Measurements from ENCODE around the gene RNF125.
A peak's percentile ranks its signal among the peaks of the same experiment; 100 is the strongest.
"Not testable (repeated sequence)": the region's sequence is repeated elsewhere in the genome, so short reads cannot be mapped to it uniquely, and the experiment has no call there.

RNF125 gene

GRCh38 chr18:32081881-32082280 is 63.3 kb downstream of the RNF125 start:
- Histone ChIP-seq H3K27me3 (ENCODE audit: low read depth, low read length) (no peaks in the 10 kb centered on the region), H3K4me1 (ENCODE audit: low read length) (peaks cover 29% of the 10 kb centered on the region)

GRCh38 chr18:32083781-32084180 is 65.2 kb downstream of the RNF125 start:
- Histone ChIP-seq H3K4me3 (ENCODE audit: low read length) (no peak overlapping the region), H3K27me3 (ENCODE audit: low read depth, low read length) (no peaks in the 10 kb centered on the region), H3K9ac (ENCODE audit: low read length) (no peak overlapping the region), H2AFZ (ENCODE audit: low read depth, low read length) (no peak overlapping the region), H3K27ac (ENCODE audit: low read length) (no peak overlapping the region), H3K4me2 (ENCODE audit: low read length) (no peak overlapping the region), H3K4me1 (ENCODE audit: low read length) (peaks cover 29% of the 10 kb centered on the region), H4K20me1 (ENCODE audit: insufficient read depth, low read length) (no peaks in the 10 kb centered on the region), H3K9me3 (ENCODE audit: insufficient read depth, low read length) (no peaks in the 10 kb centered on the region), H3K79me2 (ENCODE audit: low read length) (no peaks in the 10 kb centered on the region), H3K36me3 (replicated peaks; ENCODE audit: low read depth, low read length) (no peaks in the 10 kb centered on the region)
- TF ChIP-seq CTCF (IDR thresholded peaks at IDR 0.05; ENCODE audit: low read depth, low read length), result no peak
- no peak for TF ChIP-seq EZH2phosphoT487 (IDR thresholded peaks at IDR 0.05; ENCODE audit: low read depth)

More at GRCh38 chr18:32081881-32082280, 63.3 kb downstream of the RNF125 start:
- Histone ChIP-seq H2AFZ (ENCODE audit: low read depth, low read length) (no peak overlapping the region), H3K4me3 (ENCODE audit: low read length) (no peak overlapping the region), H3K36me3 (replicated peaks; ENCODE audit: low read depth, low read length) (no peaks in the 10 kb centered on the region), H3K9me3 (ENCODE audit: insufficient read depth, low read length) (no peaks in the 10 kb centered on the region), H4K20me1 (ENCODE audit: insufficient read depth, low read length) (no peaks in the 10 kb centered on the region), H3K79me2 (ENCODE audit: low read length) (no peaks in the 10 kb centered on the region), H3K9ac (ENCODE audit: low read length) (no peak overlapping the region), H3K4me2 (ENCODE audit: low read length) (no peak overlapping the region), H3K27ac (ENCODE audit: low read length) (no peak overlapping the region)
- TF ChIP-seq EZH2phosphoT487 (IDR thresholded peaks at IDR 0.05; ENCODE audit: low read depth), result no peak
- no peak for TF ChIP-seq CTCF (IDR thresholded peaks at IDR 0.05; ENCODE audit: low read depth, low read length)

- H3K4me2 ChIP-seq (ENCODE audit: low read length), result no peak overlapping the region
- H3K27me3 ChIP-seq (ENCODE audit: low read depth, low read length), result no peaks in the 10 kb centered on the region
- TF ChIP-seq CTCF (IDR thresholded peaks at IDR 0.05; ENCODE audit: low read depth, low read length), result no peak
- TF ChIP-seq EZH2phosphoT487 (IDR thresholded peaks at IDR 0.05; ENCODE audit: low read depth), result no peak
- no peaks in the 10 kb centered on the region; the same call in 1 of the 2 replicates for H3K79me2 ChIP-seq (ENCODE audit: low read length)
- H3K36me3 ChIP-seq (replicated peaks; ENCODE audit: low read depth, low read length), result no peaks in the 10 kb centered on the region
- H2AFZ ChIP-seq (ENCODE audit: low read depth, low read length), result no peak overlapping the region
- H3K27ac ChIP-seq (ENCODE audit: low read length), result no peak overlapping the region
- no peak overlapping the region for H3K4me3 ChIP-seq (ENCODE audit: low read length)
- H3K9me3 ChIP-seq (ENCODE audit: insufficient read depth, low read length), result no peaks in the 10 kb centered on the region
- peaks cover 18% of the 10 kb centered on the region for H3K4me1 ChIP-seq (ENCODE audit: low read length)
- H4K20me1 ChIP-seq (ENCODE audit: insufficient read depth, low read length), result no peaks in the 10 kb centered on the region
- no peak overlapping the region for H3K9ac ChIP-seq (ENCODE audit: low read length)
Observed at GRCh38 chr18:32086881-32087280, 68.3 kb downstream of the RNF125 start.

- Histone ChIP-seq H4K20me1 (ENCODE audit: insufficient read depth, low read length) (peaks cover 25% of the 10 kb centered on the region), H3K36me3 (replicated peaks; ENCODE audit: low read depth, low read length) (peaks cover 22% of the 10 kb centered on the region), H3K4me1 (ENCODE audit: low read length) (peaks cover 17% of the 10 kb centered on the region), H3K79me2 (ENCODE audit: low read length) (peaks cover 34% of the 10 kb centered on the region)
- H3K9me3 ChIP-seq (ENCODE audit: insufficient read depth, low read length); H3K4me2 ChIP-seq (ENCODE audit: low read length); H2AFZ ChIP-seq (ENCODE audit: low read depth, low read length); H3K27ac ChIP-seq (ENCODE audit: low read length); H3K27me3 ChIP-seq (ENCODE audit: low read depth, low read length); H3K4me3 ChIP-seq (ENCODE audit: low read length); H3K9ac ChIP-seq (ENCODE audit: low read length): not testable (repeated sequence)
Observed at GRCh38 chr18:32090831-32091230, 72.2 kb downstream of the RNF125 start.

- Histone ChIP-seq H3K4me2 (ENCODE audit: low read length) (peak overlapping the region; percentile 73), H3K27me3 (ENCODE audit: low read depth, low read length) (no peaks in the 10 kb centered on the region), H3K9ac (ENCODE audit: low read length) (peak overlapping the region; percentile 98), H2AFZ (ENCODE audit: low read depth, low read length) (peak overlapping the region; percentile 75), H3K36me3 (replicated peaks; ENCODE audit: low read depth, low read length) (peaks cover 27% of the 10 kb centered on the region), H3K27ac (ENCODE audit: low read length) (peak overlapping the region; percentile 94), H3K9me3 (ENCODE audit: insufficient read depth, low read length) (no peaks in the 10 kb centered on the region), H4K20me1 (ENCODE audit: insufficient read depth, low read length) (peaks cover 30% of the 10 kb centered on the region), H3K4me3 (ENCODE audit: low read length) (peak overlapping the region; percentile 92), H3K79me2 (ENCODE audit: low read length) (peaks cover 39% of the 10 kb centered on the region), H3K4me1 (ENCODE audit: low read length) (peaks cover 15% of the 10 kb centered on the region)
- TF ChIP-seq EZH2phosphoT487 (IDR thresholded peaks at IDR 0.05; ENCODE audit: low read depth) (no peak), CTCF (IDR thresholded peaks at IDR 0.05; ENCODE audit: low read depth, low read length) (no peak)
Observed at GRCh38 chr18:32091325-32091723, 72.7 kb downstream of the RNF125 start.

All from OCI-LY3 (cell line).